T-cell (primary cell): ENCODE results near the gene TAP2. TPM values are rescaled to one million over a fixed set of nuclear protein-coding genes. Genes with fewer than 3 reads are reported as not detected.
"Not testable (repeated sequence)": the region's sequence is repeated elsewhere in the genome, so short reads cannot be mapped to it uniquely, and the experiment has no call there.

ENCODE experiments used
- ATAC-seq, 4 experiments: fragments of 200-7000 bp in 3 of 4; fragments of 150-1000 bp in 1 of 4; cut with Tn5 transposase; replicated peaks in 1 of 4; 1 replicate in 3 of 4; 2 replicates in 1 of 4; pipeline ENCODE4 v1.10.0; 2021; ENCODE audit warnings: moderate library complexity in 3 of 4, mild to moderate bottlenecking in 2 of 4, moderate number of reproducible peaks in 1 of 4
- CTCF ChIA-PET, 2 donors: fragments of 300-600 bp; sonication (Branson Sonifier 250); formaldehyde crosslinking; loops; one replicate each; lab custom pipeline; 2022; ENCODE audit warnings: antibody characterized with exemption in 2 of 2; lab: Charles Lee
- POLR2A ChIA-PET, 2 donors: fragments of 300-600 bp; sonication (Branson Sonifier 250); formaldehyde crosslinking; loops; one replicate each; lab custom pipeline; 2022; ENCODE audit warnings: antibody characterized with exemption in 2 of 2; lab: Charles Lee
- DNase-seq, 35 experiments: peaks; one replicate each; pipeline versions ENCODE4 v3.0.0 to v3.0.0-alpha.2; 2013 to 2023
- H3K27ac ChIP-seq: one replicate; pipeline ENCODE4 v1.5.1; 2013; ENCODE audit warnings: low read length
- H3K27me3 ChIP-seq, 2 experiments: replicated peaks in 1 of 2; 1 replicate in 1 of 2; 2 replicates in 1 of 2; pipeline versions ENCODE4 v1.6.1 to v1.7.0; 2013; ENCODE audit warnings: low read length in 1 of 2, mixed read lengths in 1 of 2; ENCODE audit not compliant: control insufficient read depth in 2 of 2, insufficient read depth in 2 of 2; ENCODE audit errors: extremely low read depth in 1 of 2
- H3K36me3 ChIP-seq, 2 donors: 1 replicate in 1 of 2; 2 replicates in 1 of 2; pipeline versions ENCODE4 v1.6.1 to v1.7.0; 2013; ENCODE audit warnings: low read length in 1 of 2; ENCODE audit not compliant: control insufficient read depth in 2 of 2, insufficient read depth in 1 of 2; ENCODE audit errors: extremely low read depth in 1 of 2
- H3K4me1 ChIP-seq, 2 experiments: 1 replicate in 1 of 2; 2 replicates in 1 of 2; pipeline versions ENCODE4 v1.6.1 to v1.7.0; 2013; ENCODE audit warnings: low read length in 2 of 2, mixed read lengths in 1 of 2; ENCODE audit not compliant: insufficient read depth in 2 of 2, control insufficient read depth in 1 of 2; ENCODE audit errors: extremely low read depth in 1 of 2
- H3K4me3 ChIP-seq, 2 donors: 1 replicate in 1 of 2; 2 replicates in 1 of 2; pipeline versions ENCODE4 v1.5.1 to v1.7.0; 2013; ENCODE audit warnings: mild to moderate bottlenecking in 2 of 2, low read length in 1 of 2, moderate library complexity in 1 of 2; ENCODE audit not compliant: control insufficient read depth in 1 of 2; ENCODE audit errors: extremely low read depth in 1 of 2
- H3K9me3 ChIP-seq: 2 replicates; pipeline ENCODE4 v1.7.0; 2013
- H3K27ac Mint-ChIP-seq, 2 donors: one replicate each; pipeline ENCODE4 v1.8.0; 2020 to 2021; ENCODE audit warnings: mild to moderate bottlenecking in 2 of 2, mixed read lengths in 2 of 2
- H3K27me3 Mint-ChIP-seq, 2 donors: one replicate each; pipeline ENCODE4 v1.8.0; 2021 to 2022; ENCODE audit warnings: mixed read lengths in 2 of 2
- H3K36me3 Mint-ChIP-seq: one replicate; pipeline ENCODE4 v1.8.0; 2021; ENCODE audit warnings: mixed read lengths
- H3K4me1 Mint-ChIP-seq, 3 donors: one replicate each; pipeline ENCODE4 v1.8.0; 2020 to 2022; ENCODE audit warnings: mixed read lengths in 3 of 3, mild to moderate bottlenecking in 1 of 3
- H3K4me3 Mint-ChIP-seq, 3 donors: one replicate each; pipeline ENCODE4 v1.8.0; 2020 to 2022; ENCODE audit warnings: mild to moderate bottlenecking in 3 of 3, mixed read lengths in 3 of 3, moderate library complexity in 3 of 3
- H3K9me3 Mint-ChIP-seq, 3 donors: one replicate each; pipeline ENCODE4 v1.8.0; 2020 to 2022; ENCODE audit warnings: mixed read lengths in 3 of 3
- WGBS: methylation state at CpG from one replicate; pipeline ENCODE4 v1.1.5; 2013; ENCODE audit warnings: missing lambda C conversion rate; ENCODE audit not compliant: insufficient coverage; 5-methylcytosine and 5-hydroxymethylcytosine counted together
- total RNA-seq, 35 experiments: library from RNA in 6 of 35; stranded (reverse) in 6 of 35; fragments of 120-200 nt in 1 of 35; gene quantifications; one replicate each; pipeline versions ENCODE4 v1.2.1 to v1.2.4 and lab custom pipeline; 2013 to 2026

Gene TAP2
- total RNA-seq, 5 donors from 2014 or later (not counting 1 experiment from before 2014, with no cell fraction given), result 116 to 147 (median 140) TPM

DNA sequence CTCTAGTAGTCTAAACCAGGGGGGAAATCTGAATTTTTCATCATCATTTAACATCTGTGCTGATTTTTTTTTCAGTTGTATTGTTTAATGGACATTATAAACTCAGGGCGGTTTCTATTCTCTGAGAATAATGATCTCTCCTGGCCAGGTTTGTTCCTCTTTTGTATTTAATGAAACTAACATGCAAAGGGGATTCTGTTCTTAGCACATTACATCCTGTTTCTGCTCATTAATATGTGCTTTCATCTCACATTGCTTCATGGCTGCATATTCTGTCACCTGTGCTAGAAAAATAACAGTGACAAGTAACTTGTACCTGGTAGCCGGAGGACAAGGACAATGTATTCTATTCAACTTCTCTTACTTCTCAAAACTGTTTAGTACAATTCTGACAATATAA, 22.5 kb downstream of the TAP2 start:
- Histone ChIP-seq H3K9me3 (no peaks in the 10 kb centered on the region), H3K4me3 (no peak overlapping the region), H3K27ac (no peak overlapping the region), H3K4me1 (no peaks in the 10 kb centered on the region), H3K27me3 (no peaks in the 10 kb centered on the region), H3K36me3 (no peaks in the 10 kb centered on the region)
- ATAC-seq (no peak), DNase-seq (no peak)
- Mint-ChIP-seq H3K9me3 (no peaks in the 10 kb centered on the region), H3K36me3 (no peaks in the 10 kb centered on the region), H3K27ac (no peak overlapping the region), H3K4me3 (peak overlapping the region in 1 of 3 donors; percentile 60), H3K4me1 (peaks cover 3 to 8% (median 4%) of the 10 kb centered on the region in 3 donors), H3K27me3 (peaks cover 0 to 4% of the 10 kb centered on the region in 2 donors)
- WGBS, result no CpG with 5 or more reads among the region's 2 CpGs
- ChIA-PET POLR2A (no interaction called here), CTCF (no interaction called here)

DNA sequence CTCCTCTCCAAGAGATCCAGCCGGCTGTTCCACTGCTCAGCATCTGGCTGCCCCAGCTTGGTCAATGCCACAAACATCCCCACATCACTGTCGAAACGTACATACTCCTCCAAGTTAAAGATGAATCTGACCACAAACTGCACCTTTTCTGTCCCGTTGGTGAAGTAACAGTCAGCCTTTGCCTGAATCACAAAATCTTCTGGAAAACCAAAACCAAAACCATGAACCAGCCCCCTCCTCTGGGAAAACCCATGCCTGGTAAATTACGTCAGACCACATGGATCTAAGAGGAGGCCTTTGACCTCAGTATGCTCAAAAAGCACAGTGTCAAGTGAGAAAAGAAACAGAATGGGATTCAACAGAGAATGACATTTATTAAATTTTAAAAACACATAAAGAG, 23.4 kb downstream of the TAP2 start:
- Histone ChIP-seq H3K4me3 (no peak overlapping the region), H3K27ac (no peak overlapping the region), H3K36me3 (no peaks in the 10 kb centered on the region), H3K27me3 (no peaks in the 10 kb centered on the region), H3K4me1 (no peaks in the 10 kb centered on the region), H3K9me3 (no peaks in the 10 kb centered on the region)
- CTCF ChIA-PET, result no interaction called here
- no peak overlapping the region for H3K4me3 Mint-ChIP-seq
- H3K27ac Mint-ChIP-seq, result peak overlapping the region in 1 of 2 donors; percentile 44
- no peak for ATAC-seq
- 48% methylated on average over 4 of the region's 5 CpGs for WGBS
- no peak for DNase-seq
- POLR2A ChIA-PET, result no interaction called here
- H3K27me3 Mint-ChIP-seq, result peaks cover 0 to 9% of the 10 kb centered on the region in 2 donors
- H3K4me1 Mint-ChIP-seq, result peaks cover 3 to 8% (median 4%) of the 10 kb centered on the region in 3 donors
- no peaks in the 10 kb centered on the region for H3K36me3 Mint-ChIP-seq
- no peaks in the 10 kb centered on the region for H3K9me3 Mint-ChIP-seq

DNA sequence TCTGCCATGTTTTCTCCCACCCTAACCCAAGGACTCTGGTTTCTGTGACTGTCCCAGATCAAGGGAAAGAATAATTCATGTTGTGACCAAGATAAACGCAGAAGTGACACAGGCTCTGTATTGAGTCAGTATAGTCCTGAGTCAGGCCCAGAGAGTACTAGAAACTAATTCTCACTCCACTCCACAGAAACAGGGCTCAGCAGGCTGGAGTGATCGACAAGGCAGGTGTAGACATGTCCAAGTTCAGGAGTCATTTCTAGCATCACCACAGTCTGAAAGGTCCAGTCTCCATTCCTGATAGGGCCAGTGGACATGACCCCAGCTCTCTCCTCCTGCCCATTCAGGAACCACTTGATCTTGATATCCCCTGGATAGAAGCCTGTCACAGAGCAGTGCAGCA, 24.4 kb downstream of the TAP2 start:
- H3K27me3 ChIP-seq, result no peaks in the 10 kb centered on the region
- H3K4me3 ChIP-seq, result no peak overlapping the region
- ATAC-seq, result no peak
- no peaks in the 10 kb centered on the region for H3K9me3 Mint-ChIP-seq
- H3K4me1 ChIP-seq, result no peaks in the 10 kb centered on the region
- H3K27ac Mint-ChIP-seq, result no peak overlapping the region
- no peak overlapping the region for H3K27ac ChIP-seq
- H3K36me3 Mint-ChIP-seq, result no peaks in the 10 kb centered on the region
- no peak for DNase-seq
- 80% methylated on average over 1 of the region's 2 CpGs for WGBS
- no peaks in the 10 kb centered on the region for H3K36me3 ChIP-seq
- H3K4me3 Mint-ChIP-seq, result no peak overlapping the region
- POLR2A ChIA-PET, result no interaction called here
- peaks cover 3 to 8% (median 4%) of the 10 kb centered on the region in 3 donors for H3K4me1 Mint-ChIP-seq
- H3K9me3 ChIP-seq, result no peaks in the 10 kb centered on the region
- peaks cover 0 to 10% of the 10 kb centered on the region in 2 donors for H3K27me3 Mint-ChIP-seq
- CTCF ChIA-PET, result no interaction called here

DNA sequence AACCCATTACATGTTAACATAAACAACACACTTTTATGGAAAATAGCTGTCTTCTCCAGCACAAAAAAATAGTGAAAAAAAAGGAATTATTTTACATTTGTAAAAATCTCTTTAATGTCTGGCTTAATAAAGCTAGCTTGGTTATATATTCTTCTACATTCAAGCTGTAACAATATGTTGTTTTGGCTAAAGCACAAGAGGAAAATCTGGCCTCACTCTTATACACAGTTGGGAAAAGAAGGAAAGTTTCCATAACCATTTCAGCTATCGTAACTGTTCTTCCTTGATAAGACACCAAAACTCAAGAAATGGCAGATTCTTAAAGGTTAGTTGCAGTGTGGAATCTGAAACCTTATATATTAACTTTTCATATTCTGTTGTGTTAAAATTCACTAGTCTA, 29.4 kb downstream of the TAP2 start:
- DNase-seq (no peak), ATAC-seq (no peak)
- H3K9me3 Mint-ChIP-seq, result no peaks in the 10 kb centered on the region
- Histone ChIP-seq H3K27ac (no peak overlapping the region), H3K9me3 (no peaks in the 10 kb centered on the region), H3K4me3 (no peak overlapping the region), H3K36me3 (no peaks in the 10 kb centered on the region), H3K27me3 (peaks cover 0 to 9% of the 10 kb centered on the region in 2 experiments), H3K4me1 (peaks cover 0 to 5% of the 10 kb centered on the region in 2 experiments)
- peaks cover 16 to 44% of the 10 kb centered on the region in 2 donors for H3K27me3 Mint-ChIP-seq
- H3K4me1 Mint-ChIP-seq, result peaks cover 0 to 5% (median 4%) of the 10 kb centered on the region in 3 donors
- no peak overlapping the region for H3K27ac Mint-ChIP-seq
- CTCF ChIA-PET, result interaction anchor here in 1 of 2 donors (0.6 kb wide), 1 partner anchor 144 kb away, joined by 3 read pairs; no protein-coding TSS in a partner anchor
- POLR2A ChIA-PET, result interaction anchor here in 1 of 2 donors (0.5 kb wide), 1 partner anchor 29 kb away, joined by 7 read pairs; the partner anchor contains the start of gene TAP2
- H3K36me3 Mint-ChIP-seq, result no peaks in the 10 kb centered on the region
- H3K4me3 Mint-ChIP-seq, result no peak overlapping the region
- no CpG with 5 or more reads among the region's 1 CpG for WGBS

DNA sequence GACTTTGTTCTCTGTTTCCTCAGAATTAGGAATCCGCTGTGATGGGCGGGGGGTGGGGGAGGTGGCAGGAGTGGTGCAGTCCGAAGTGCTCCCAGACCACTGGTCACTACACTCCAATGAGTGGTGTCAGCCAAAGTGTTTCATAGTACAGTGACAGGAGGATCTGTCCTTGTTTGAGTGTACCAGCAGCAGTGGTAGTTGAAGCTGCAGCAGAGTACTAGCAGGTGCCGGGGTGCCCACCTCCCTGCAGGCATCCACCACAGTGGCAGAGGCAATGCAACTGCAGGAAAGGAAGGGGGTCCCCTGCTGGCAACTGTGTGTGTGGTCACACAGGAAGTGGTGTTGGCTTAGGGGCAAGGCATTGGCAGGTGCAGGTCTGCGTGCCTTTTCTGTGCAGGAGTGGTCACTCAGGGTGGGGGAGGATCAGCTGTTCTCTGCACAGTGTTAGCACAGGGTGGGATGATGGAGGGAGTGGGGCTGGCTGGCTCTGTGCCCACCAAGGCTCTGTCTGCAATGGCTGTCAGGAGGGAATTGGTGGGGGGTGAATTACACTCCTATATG, 31.4 kb downstream of the TAP2 start:
- Mint-ChIP-seq H3K4me3 (no peak overlapping the region), H3K27ac (no peak overlapping the region), H3K36me3 (no peaks in the 10 kb centered on the region), H3K27me3 (peaks cover 33 to 51% of the 10 kb centered on the region in 2 donors), H3K9me3 (no peaks in the 10 kb centered on the region), H3K4me1 (peaks cover 0 to 5% (median 4%) of the 10 kb centered on the region in 3 donors)
- ChIA-PET POLR2A (no interaction called here), CTCF (no interaction called here)
- H3K27me3 ChIP-seq, result peaks cover 0 to 9% of the 10 kb centered on the region in 2 experiments
- ATAC-seq (no peak), DNase-seq (no peak)
- no peak overlapping the region for H3K27ac ChIP-seq
- H3K36me3 ChIP-seq, result no peaks in the 10 kb centered on the region
- peaks cover 0 to 5% of the 10 kb centered on the region in 2 experiments for H3K4me1 ChIP-seq
- whole genome bisulfite sequencing, result 74% methylated on average over 4 of the region's 5 CpGs
- no peaks in the 10 kb centered on the region for H3K9me3 ChIP-seq
- no peak overlapping the region for H3K4me3 ChIP-seq

DNA sequence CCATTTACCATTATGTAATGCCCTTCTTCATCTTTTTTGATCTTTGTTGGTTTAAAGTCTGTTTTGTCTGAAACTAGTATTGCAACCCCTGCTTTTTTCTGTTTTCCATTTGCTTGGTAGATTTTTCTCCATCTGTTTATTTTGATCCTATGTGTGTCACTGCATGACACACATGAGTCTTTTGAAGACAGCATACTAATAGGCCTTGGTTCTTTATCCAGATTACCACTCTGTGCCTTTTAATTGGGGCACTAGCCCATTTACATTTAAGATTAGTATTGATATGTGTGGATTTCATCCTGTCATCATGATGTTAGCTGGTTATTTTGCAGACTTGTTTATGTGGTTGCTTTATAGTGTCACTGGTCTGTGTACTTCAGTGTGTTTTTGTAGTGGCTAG, 33.1 kb downstream of the TAP2 start:
- ATAC-seq, CTCF ChIA-PET: not testable (repeated sequence)
- peaks cover 42 to 55% of the 10 kb centered on the region in 2 donors for H3K27me3 Mint-ChIP-seq

More for the DNA sequence above, 33.1 kb downstream of the TAP2 start:
- POLR2A ChIA-PET, H3K27me3 ChIP-seq, H3K36me3 ChIP-seq, H3K9me3 Mint-ChIP-seq, H3K27ac ChIP-seq, H3K36me3 Mint-ChIP-seq, H3K4me3 Mint-ChIP-seq, H3K4me1 ChIP-seq, H3K4me3 ChIP-seq, H3K9me3 ChIP-seq, DNase-seq, H3K27ac Mint-ChIP-seq, H3K4me1 Mint-ChIP-seq: not testable (repeated sequence)
